LNCAP (cell line): ENCODE results near the gene GMDS.

ENCODE experiments used
- CTCF ChIP-seq: fragments of 450-650 bp; IDR thresholded peaks from 2 replicates; pipeline ENCODE4 v1.5.1; 2017; ENCODE audit warnings: mild to moderate bottlenecking

GMDS gene

GRCh38 chr6:1636272-1636825 is 609.1 kb downstream of the GMDS start:
- no peak for TF ChIP-seq CTCF

- no peak for TF ChIP-seq CTCF
These were observed 609.9 kb downstream of the GMDS start for GRCh38 chr6:1635305-1636010.

- TF ChIP-seq CTCF = no peak
These were observed 611.3 kb downstream of the GMDS start for GRCh38 chr6:1634081-1634480.

GRCh38 chr6:1633366-1634021 is 611.9 kb downstream of the GMDS start:
- TF ChIP-seq CTCF = no peak

GRCh38 chr6:1631251-1631650 is 614.2 kb downstream of the GMDS start:
- TF ChIP-seq CTCF = no peak

- no peak for TF ChIP-seq CTCF
These were observed 614.6 kb downstream of the GMDS start for GRCh38 chr6:1630771-1631217.

GRCh38 chr6:1630212-1630770 is 615.1 kb downstream of the GMDS start:
- TF ChIP-seq CTCF = no peak
